ENCODE data around the gene MACO1.

The MACO1 gene

GRCh38 chr1:25517476-25518394 is 87.0 kb downstream of the MACO1 start:
- TF ChIP-seq, protein P1, sequence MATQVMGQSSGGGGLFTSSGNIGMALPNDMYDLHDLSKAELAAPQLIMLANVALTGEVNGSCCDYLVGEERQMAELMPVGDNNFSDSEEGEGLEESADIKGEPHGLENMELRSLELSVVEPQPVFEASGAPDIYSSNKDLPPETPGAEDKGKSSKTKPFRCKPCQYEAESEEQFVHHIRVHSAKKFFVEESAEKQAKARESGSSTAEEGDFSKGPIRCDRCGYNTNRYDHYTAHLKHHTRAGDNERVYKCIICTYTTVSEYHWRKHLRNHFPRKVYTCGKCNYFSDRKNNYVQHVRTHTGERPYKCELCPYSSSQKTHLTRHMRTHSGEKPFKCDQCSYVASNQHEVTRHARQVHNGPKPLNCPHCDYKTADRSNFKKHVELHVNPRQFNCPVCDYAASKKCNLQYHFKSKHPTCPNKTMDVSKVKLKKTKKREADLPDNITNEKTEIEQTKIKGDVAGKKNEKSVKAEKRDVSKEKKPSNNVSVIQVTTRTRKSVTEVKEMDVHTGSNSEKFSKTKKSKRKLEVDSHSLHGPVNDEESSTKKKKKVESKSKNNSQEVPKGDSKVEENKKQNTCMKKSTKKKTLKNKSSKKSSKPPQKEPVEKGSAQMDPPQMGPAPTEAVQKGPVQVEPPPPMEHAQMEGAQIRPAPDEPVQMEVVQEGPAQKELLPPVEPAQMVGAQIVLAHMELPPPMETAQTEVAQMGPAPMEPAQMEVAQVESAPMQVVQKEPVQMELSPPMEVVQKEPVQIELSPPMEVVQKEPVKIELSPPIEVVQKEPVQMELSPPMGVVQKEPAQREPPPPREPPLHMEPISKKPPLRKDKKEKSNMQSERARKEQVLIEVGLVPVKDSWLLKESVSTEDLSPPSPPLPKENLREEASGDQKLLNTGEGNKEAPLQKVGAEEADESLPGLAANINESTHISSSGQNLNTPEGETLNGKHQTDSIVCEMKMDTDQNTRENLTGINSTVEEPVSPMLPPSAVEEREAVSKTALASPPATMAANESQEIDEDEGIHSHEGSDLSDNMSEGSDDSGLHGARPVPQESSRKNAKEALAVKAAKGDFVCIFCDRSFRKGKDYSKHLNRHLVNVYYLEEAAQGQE (IDR thresholded peaks at IDR 0.05; ENCODE audit: insufficient read depth in 1 of 2, low read depth in 2 of 2, low read length in 2 of 2) = no peak
- no peak for TF ChIP-seq SIN3A (IDR thresholded peaks at IDR 0.05; ENCODE audit: borderline replicate concordance, insufficient read depth, low read length)

DNA sequence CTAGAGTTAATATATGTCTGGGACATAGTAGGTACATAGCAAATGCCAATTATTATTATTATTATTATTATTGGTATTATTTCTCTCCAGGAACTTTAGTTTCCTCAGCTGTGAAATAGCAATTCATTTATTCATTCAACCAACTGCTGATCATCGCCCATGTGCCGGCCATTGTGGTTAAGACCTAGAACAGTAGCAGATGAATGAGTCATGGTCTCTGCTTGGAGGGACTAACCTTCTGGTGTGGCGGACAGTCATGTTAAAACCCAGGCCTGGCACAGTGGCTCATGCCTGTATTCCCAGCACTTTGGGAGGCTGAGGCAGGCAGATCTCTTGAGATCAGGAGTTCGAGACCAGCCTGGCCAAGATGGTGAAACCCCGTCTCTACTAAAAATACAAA is 88.9 kb downstream of the MACO1 start:
- TF ChIP-seq POLR2AphosphoS5 (IDR thresholded peaks at IDR 0.05; ENCODE audit: low read depth, low read length) (no peak), TAF1 (IDR thresholded peaks at IDR 0.05; ENCODE audit: borderline replicate concordance, insufficient read depth, low read length) (no peak), FOXP2 (optimal IDR thresholded peaks at IDR 0.05; ENCODE audit: borderline replicate concordance, extremely low read depth, extremely low read length, insufficient read depth) (no peak)

GRCh38 chr1:25520446-25521061 is 89.9 kb downstream of the MACO1 start:
- TF ChIP-seq FOXP2 (optimal IDR thresholded peaks at IDR 0.05; ENCODE audit: borderline replicate concordance, extremely low read depth, extremely low read length, insufficient read depth) = no peak
- no peak for TF ChIP-seq SIN3A (IDR thresholded peaks at IDR 0.05; ENCODE audit: borderline replicate concordance, insufficient read depth, low read length)
- no peak for TF ChIP-seq TAF1 (IDR thresholded peaks at IDR 0.05; ENCODE audit: borderline replicate concordance, insufficient read depth, low read length)
- no peak for TF ChIP-seq POLR2AphosphoS5 (IDR thresholded peaks at IDR 0.05; ENCODE audit: low read depth, low read length)
- TF ChIP-seq, protein P1 (IDR thresholded peaks at IDR 0.05; ENCODE audit: insufficient read depth in 1 of 2, low read depth in 2 of 2, low read length in 2 of 2) = no peak

DNA sequence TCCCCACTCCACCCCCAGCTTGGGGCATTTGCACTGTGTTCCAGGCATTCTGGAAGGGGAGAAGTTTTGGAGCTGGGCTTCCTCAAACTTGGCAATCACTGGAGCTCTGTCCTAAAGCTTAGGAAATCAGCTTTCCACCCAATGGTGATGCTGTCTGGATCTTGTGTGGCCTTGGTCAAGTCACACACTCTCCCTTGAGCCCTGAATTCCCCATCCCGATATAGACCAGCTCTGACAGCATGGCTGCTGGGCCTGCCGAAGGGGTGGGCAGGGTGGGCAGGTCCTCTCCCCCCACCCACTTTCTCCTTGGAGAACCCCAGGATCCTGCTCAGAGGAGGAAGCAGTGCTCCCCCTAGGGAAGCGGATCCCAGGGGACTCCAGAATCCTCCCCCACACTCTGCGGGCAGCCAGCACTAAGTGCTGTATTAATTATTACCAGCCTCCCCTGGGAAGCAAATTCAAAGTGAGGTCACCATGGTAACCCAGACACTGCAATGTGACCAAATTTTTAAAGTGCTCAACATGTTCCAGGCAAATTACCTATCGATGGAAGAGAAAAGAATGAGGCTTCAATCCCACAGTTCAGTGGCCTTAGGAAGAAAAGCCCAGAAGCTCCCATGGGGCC is 91.4 kb downstream of the MACO1 start:
- TF ChIP-seq, protein P1 (IDR thresholded peaks at IDR 0.05; ENCODE audit: insufficient read depth in 1 of 2, low read depth in 2 of 2, low read length in 2 of 2) = no peak
- TF ChIP-seq FOXP2 (optimal IDR thresholded peaks at IDR 0.05; ENCODE audit: borderline replicate concordance, extremely low read depth, extremely low read length, insufficient read depth) (no peak), TAF1 (IDR thresholded peaks at IDR 0.05; ENCODE audit: borderline replicate concordance, insufficient read depth, low read length) (no peak), POLR2AphosphoS5 (IDR thresholded peaks at IDR 0.05; ENCODE audit: low read depth, low read length) (no peak), SIN3A (IDR thresholded peaks at IDR 0.05; ENCODE audit: borderline replicate concordance, insufficient read depth, low read length) (no peak)

DNA sequence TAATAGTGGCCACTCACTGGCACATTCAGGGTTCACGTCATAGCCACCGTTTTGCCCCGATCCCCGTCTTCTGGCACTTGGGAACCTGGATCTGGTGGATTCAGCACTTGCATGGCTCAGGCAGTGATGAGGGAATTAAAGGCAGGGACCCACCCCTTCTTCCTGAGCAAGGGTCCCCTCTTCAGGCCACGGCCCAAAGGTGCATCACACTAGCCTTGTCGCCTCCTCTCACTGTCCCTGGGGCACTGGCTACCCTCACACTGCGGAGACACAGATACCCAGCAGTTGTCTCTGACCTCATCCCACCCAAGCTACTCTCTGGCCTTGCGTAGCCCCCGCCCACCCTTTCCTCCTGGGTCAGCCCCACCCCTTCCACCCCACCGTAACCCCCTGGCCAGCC is 92.8 kb downstream of the MACO1 start:
- TF ChIP-seq FOXP2 (optimal IDR thresholded peaks at IDR 0.05; ENCODE audit: borderline replicate concordance, extremely low read depth, extremely low read length, insufficient read depth) (no peak), POLR2AphosphoS5 (IDR thresholded peaks at IDR 0.05; ENCODE audit: low read depth, low read length) (no peak), SIN3A (IDR thresholded peaks at IDR 0.05; ENCODE audit: borderline replicate concordance, insufficient read depth, low read length) (no peak), TAF1 (IDR thresholded peaks at IDR 0.05; ENCODE audit: borderline replicate concordance, insufficient read depth, low read length) (no peak)
- TF ChIP-seq, protein P1 (IDR thresholded peaks at IDR 0.05; ENCODE audit: insufficient read depth in 1 of 2, low read depth in 2 of 2, low read length in 2 of 2) = no peak

All from PFSK-1 (cell line).